HG02970 (cell line): Measurements from ENCODE around the gene EREG.
"Not testable (repeated sequence)": the region's sequence is repeated elsewhere in the genome, so short reads cannot be mapped to it uniquely, and the experiment has no call there.

ENCODE experiments used
- ATAC-seq: cut with Tn5 transposase; IDR thresholded peaks from one replicate; pipeline ENCODE4 v1.9.1; 2021; ENCODE audit warnings: mild to moderate bottlenecking, moderate library complexity, moderate number of reproducible peaks; ENCODE audit not compliant: unreplicated experiment, low FRiP score

EREG gene

GRCh38 chr4:74340421-74340820, 24.5 kb upstream of the EREG start:
- not testable (repeated sequence) for ATAC-seq

- no peak for ATAC-seq
Observed at GRCh38 chr4:74344031-74344430, 20.9 kb upstream of the EREG start.

GRCh38 chr4:74353858-74354257, 11.1 kb upstream of the EREG start:
- ATAC-seq: no peak

GRCh38 chr4:74357965-74358364, 7.0 kb upstream of the EREG start:
- no peak for ATAC-seq

GRCh38 chr4:74361671-74362070, 3.3 kb upstream of the EREG start:
- ATAC-seq: no peak

- ATAC-seq: no peak
Observed at GRCh38 chr4:74362347-74362746, 2.6 kb upstream of the EREG start.

- ATAC-seq: no peak
Observed at GRCh38 chr4:74364256-74364651, 691 bp upstream of the EREG start.

- no peak for ATAC-seq
Observed at GRCh38 chr4:74365761-74366160, 816 bp downstream of the EREG start.

GRCh38 chr4:74366367-74366911, 1.5 kb downstream of the EREG start:
- peak; percentile 45 for ATAC-seq

- ATAC-seq: no peak
Observed at GRCh38 chr4:74367656-74368290, 2.8 kb downstream of the EREG start.

GRCh38 chr4:74368596-74368995, 3.7 kb downstream of the EREG start:
- ATAC-seq: no peak

GRCh38 chr4:74369855-74370254, 4.9 kb downstream of the EREG start:
- no peak for ATAC-seq

- ATAC-seq: peak; percentile 57
Observed at GRCh38 chr4:74370912-74371311, 6.0 kb downstream of the EREG start.

GRCh38 chr4:74374128-74374527, 9.2 kb downstream of the EREG start:
- no peak for ATAC-seq

- no peak for ATAC-seq
Observed at GRCh38 chr4:74374561-74375327, 9.8 kb downstream of the EREG start.

GRCh38 chr4:74375824-74376426, 11.0 kb downstream of the EREG start:
- ATAC-seq: no peak

GRCh38 chr4:74376888-74377483, 12.0 kb downstream of the EREG start:
- no peak for ATAC-seq

GRCh38 chr4:74377714-74378113, 12.8 kb downstream of the EREG start:
- no peak for ATAC-seq

- ATAC-seq: no peak
Observed at GRCh38 chr4:74378573-74378972, 13.6 kb downstream of the EREG start.

- ATAC-seq: no peak
Observed at GRCh38 chr4:74379912-74380311, 15.0 kb downstream of the EREG start.

GRCh38 chr4:74385386-74385785, 20.4 kb downstream of the EREG start:
- ATAC-seq: no peak
